ENCODE data around the gene GLRX5.
"Not testable (repeated sequence)": the region's sequence is repeated elsewhere in the genome, so short reads cannot be mapped to it uniquely, and the experiment has no call there.

GLRX5 gene

DNA sequence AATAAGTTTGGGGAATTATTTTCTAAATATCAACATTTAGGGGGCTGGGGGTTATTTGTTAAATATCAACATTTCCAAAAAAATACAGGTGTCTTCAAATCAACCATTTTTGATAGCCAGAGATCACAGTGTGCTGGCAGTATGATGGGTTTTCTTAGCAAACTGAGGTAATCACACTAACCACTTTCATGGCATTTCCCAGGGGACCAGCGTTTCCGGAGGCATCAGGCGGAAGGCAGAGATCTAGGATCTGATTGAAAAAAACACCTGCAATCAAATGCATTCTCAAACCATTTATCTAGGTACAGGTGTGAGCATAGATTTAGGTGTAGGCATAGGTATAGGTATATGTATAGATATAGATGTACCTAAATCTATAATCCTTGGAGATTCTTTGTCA, 34.6 kb downstream of the GLRX5 start:
- Histone ChIP-seq H3K36me3 (ENCODE audit: control insufficient read depth, insufficient read depth, low read length) (no peaks in the 10 kb centered on the region), H3K27me3 (ENCODE audit: control insufficient read depth, insufficient read depth, low read length) (peaks cover 11% of the 10 kb centered on the region), H3K27ac (ENCODE audit: low read depth, low read length) (no peak overlapping the region), H3K9ac (ENCODE audit: low read depth, low read length) (no peak overlapping the region), H3K4me1 (ENCODE audit: control insufficient read depth, insufficient read depth, low read length) (no peaks in the 10 kb centered on the region), H3K4me3 (ENCODE audit: low read depth, low read length) (no peak overlapping the region), H3K9me3 (ENCODE audit: control insufficient read depth, insufficient read depth, low read length) (no peaks in the 10 kb centered on the region)

- Histone ChIP-seq H3K4me3 (ENCODE audit: low read depth, low read length) (no peak overlapping the region), H3K4me1 (ENCODE audit: control insufficient read depth, insufficient read depth, low read length) (peaks cover 9% of the 10 kb centered on the region; the same call in 1 of the 2 replicates), H3K9me3 (ENCODE audit: control insufficient read depth, insufficient read depth, low read length) (no peaks in the 10 kb centered on the region), H3K36me3 (ENCODE audit: control insufficient read depth, insufficient read depth, low read length) (no peaks in the 10 kb centered on the region), H3K9ac (ENCODE audit: low read depth, low read length) (no peak overlapping the region), H3K27me3 (ENCODE audit: control insufficient read depth, insufficient read depth, low read length) (peaks cover 30% of the 10 kb centered on the region), H3K27ac (ENCODE audit: low read depth, low read length) (no peak overlapping the region)
Measured at GRCh38 chr14:95573313-95573712, 38.5 kb downstream of the GLRX5 start.

DNA sequence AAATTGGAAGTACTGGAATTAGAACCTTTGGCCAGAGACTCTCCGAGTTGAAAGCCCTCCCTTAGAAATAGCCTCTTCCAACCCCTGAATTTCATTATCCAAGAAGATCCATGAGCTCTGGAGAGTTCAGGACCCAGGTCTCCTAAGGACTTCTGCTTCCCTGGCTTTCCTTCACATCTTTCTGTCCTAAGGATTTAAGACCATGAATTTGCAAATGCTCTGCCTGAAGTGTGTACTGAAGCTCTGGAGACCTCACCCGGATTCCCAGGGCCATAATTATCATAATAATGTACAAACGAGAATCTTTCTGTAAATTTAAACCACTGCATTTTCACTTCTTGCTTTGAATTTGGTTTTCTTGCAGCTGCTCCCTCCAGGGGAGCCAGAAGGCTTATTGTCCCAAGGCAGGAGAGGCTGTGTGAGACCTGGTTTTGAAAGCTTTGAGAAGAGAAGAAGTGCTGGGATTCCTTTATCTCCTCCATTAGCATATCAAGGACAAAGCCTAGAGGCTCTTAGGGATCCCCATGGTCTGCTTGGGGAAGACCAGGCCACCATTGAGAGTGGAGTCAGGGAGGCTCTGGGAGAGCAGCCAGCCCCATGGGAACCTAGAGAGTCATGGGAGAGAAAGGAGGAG, 41.1 kb downstream of the GLRX5 start:
- Histone ChIP-seq H3K9ac (ENCODE audit: low read depth, low read length) (no peak overlapping the region), H3K9me3 (ENCODE audit: control insufficient read depth, insufficient read depth, low read length) (no peaks in the 10 kb centered on the region), H3K4me3 (ENCODE audit: low read depth, low read length) (no peak overlapping the region)

DNA sequence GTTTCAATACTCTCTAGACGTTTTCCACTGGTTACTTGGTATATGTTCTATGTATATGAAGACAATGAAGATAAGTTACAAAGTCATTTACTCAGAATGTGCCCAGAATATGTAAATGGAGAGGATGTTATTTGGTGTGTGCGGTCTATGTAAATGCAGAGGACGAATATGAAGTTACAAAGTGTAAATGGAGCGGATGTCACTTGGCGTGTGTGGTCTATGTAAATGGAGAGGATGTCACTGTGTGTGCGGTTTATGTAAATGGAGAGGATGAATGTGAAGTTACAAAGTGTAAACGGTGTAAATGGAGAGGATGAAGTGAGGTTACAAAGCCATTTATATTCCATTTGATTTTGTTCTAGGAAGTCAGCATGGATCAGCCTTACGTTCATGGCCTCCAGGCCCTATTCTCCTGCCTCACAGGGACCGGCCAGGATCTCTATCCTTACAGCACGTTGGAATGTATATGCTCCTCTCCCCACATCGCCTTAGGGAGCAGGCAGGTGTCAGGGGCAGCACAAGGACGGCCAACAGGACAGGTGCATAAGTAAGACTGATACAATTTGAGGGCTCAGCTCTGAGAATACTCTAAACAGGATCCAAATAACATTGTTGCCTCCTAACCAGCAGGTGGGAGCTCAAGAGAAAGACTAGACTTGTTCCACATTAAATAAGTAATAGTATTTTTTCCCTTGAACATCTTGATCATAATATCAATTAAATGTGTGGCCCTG, 42.4 kb downstream of the GLRX5 start:
- H3K9me3 ChIP-seq (ENCODE audit: control insufficient read depth, insufficient read depth, low read length) = no peaks in the 10 kb centered on the region
- no peak overlapping the region for H3K4me3 ChIP-seq (ENCODE audit: low read depth, low read length)
- H3K36me3 ChIP-seq (ENCODE audit: control insufficient read depth, insufficient read depth, low read length) = no peaks in the 10 kb centered on the region
- H3K9ac ChIP-seq (ENCODE audit: low read depth, low read length) = no peak overlapping the region
- H3K27me3 ChIP-seq (ENCODE audit: control insufficient read depth, insufficient read depth, low read length) = peaks cover 31% of the 10 kb centered on the region
- no peak overlapping the region for H3K27ac ChIP-seq (ENCODE audit: low read depth, low read length)
- peaks cover 9% of the 10 kb centered on the region; the same call in 1 of the 2 replicates for H3K4me1 ChIP-seq (ENCODE audit: control insufficient read depth, insufficient read depth, low read length)

More for the DNA sequence above, 41.1 kb downstream of the GLRX5 start:
- peak overlapping the region; percentile 86 for H3K27ac ChIP-seq (ENCODE audit: low read depth, low read length)
- peaks cover 9% of the 10 kb centered on the region; the same call in 1 of the 2 replicates for H3K4me1 ChIP-seq (ENCODE audit: control insufficient read depth, insufficient read depth, low read length)
- H3K36me3 ChIP-seq (ENCODE audit: control insufficient read depth, insufficient read depth, low read length) = no peaks in the 10 kb centered on the region
- H3K27me3 ChIP-seq (ENCODE audit: control insufficient read depth, insufficient read depth, low read length) = peaks cover 31% of the 10 kb centered on the region

GRCh38 chr14:95577870-95578269, 43.0 kb downstream of the GLRX5 start:
- Histone ChIP-seq H3K27me3 (ENCODE audit: control insufficient read depth, insufficient read depth, low read length) (peaks cover 31% of the 10 kb centered on the region), H3K4me1 (ENCODE audit: control insufficient read depth, insufficient read depth, low read length) (peaks cover 9% of the 10 kb centered on the region; the same call in 1 of the 2 replicates), H3K9me3 (ENCODE audit: control insufficient read depth, insufficient read depth, low read length) (0 out of 2 replicates have a peak, but pooled peaks cover 2% of the 10 kb centered on the region), H3K36me3 (ENCODE audit: control insufficient read depth, insufficient read depth, low read length) (no peaks in the 10 kb centered on the region), H3K4me3 (ENCODE audit: low read depth, low read length) (no peak overlapping the region), H3K9ac (ENCODE audit: low read depth, low read length) (no peak overlapping the region), H3K27ac (ENCODE audit: low read depth, low read length) (no peak overlapping the region)

- not testable (repeated sequence) for H3K4me1 ChIP-seq (ENCODE audit: control insufficient read depth, insufficient read depth, low read length); H3K36me3 ChIP-seq (ENCODE audit: control insufficient read depth, insufficient read depth, low read length); H3K27ac ChIP-seq (ENCODE audit: low read depth, low read length); H3K9ac ChIP-seq (ENCODE audit: low read depth, low read length); H3K4me3 ChIP-seq (ENCODE audit: low read depth, low read length); H3K27me3 ChIP-seq (ENCODE audit: control insufficient read depth, insufficient read depth, low read length)
- H3K9me3 ChIP-seq (ENCODE audit: control insufficient read depth, insufficient read depth, low read length) = peaks cover 10% of the 10 kb centered on the region
Measured at GRCh38 chr14:95583836-95584617, 49.2 kb downstream of the GLRX5 start.

DNA sequence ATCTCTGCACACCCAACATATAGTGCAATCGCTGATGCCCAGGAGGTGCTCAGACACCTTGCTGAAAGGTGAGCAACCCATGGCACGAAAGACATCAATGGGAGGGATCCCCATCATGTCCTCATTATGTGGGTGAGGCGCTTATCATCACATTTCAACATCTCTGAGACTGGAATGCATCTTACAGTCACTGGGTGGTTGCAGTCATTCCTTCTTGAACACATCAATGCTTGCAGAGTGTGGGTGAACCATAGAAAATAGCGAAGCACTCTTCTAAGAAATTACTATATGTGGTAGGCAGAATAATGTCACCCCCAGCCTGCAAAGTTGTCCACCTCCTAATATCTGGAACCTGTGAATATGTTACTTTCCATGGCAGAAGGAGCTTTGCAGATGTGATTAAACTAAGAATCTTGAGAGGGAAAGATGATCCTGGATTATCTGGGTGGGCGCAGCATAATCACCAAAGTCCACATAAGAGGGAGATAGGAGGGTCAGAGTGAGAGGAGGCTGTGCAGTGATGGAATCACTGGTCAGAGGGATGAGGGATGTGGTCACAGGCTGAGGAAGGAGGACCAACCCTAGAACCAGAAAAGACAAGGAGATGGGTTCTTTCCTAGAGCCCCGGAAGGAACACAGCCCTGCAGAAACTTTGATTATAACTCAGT, 51.2 kb downstream of the GLRX5 start:
- Histone ChIP-seq H3K9me3 (ENCODE audit: control insufficient read depth, insufficient read depth, low read length) (peaks cover 10% of the 10 kb centered on the region), H3K4me3 (ENCODE audit: low read depth, low read length) (no peak overlapping the region), H3K27me3 (ENCODE audit: control insufficient read depth, insufficient read depth, low read length) (no peaks in the 10 kb centered on the region), H3K9ac (ENCODE audit: low read depth, low read length) (no peak overlapping the region), H3K27ac (ENCODE audit: low read depth, low read length) (no peak overlapping the region), H3K4me1 (ENCODE audit: control insufficient read depth, insufficient read depth, low read length) (no peaks in the 10 kb centered on the region), H3K36me3 (ENCODE audit: control insufficient read depth, insufficient read depth, low read length) (no peaks in the 10 kb centered on the region)

- not testable (repeated sequence) for H3K36me3 ChIP-seq (ENCODE audit: control insufficient read depth, insufficient read depth, low read length); H3K9ac ChIP-seq (ENCODE audit: low read depth, low read length); H3K27ac ChIP-seq (ENCODE audit: low read depth, low read length); H3K4me1 ChIP-seq (ENCODE audit: control insufficient read depth, insufficient read depth, low read length); H3K4me3 ChIP-seq (ENCODE audit: low read depth, low read length); H3K27me3 ChIP-seq (ENCODE audit: control insufficient read depth, insufficient read depth, low read length); H3K9me3 ChIP-seq (ENCODE audit: control insufficient read depth, insufficient read depth, low read length)
Measured at GRCh38 chr14:95591182-95591581, 56.3 kb downstream of the GLRX5 start.
